ENCODE data around the gene COL18A1.

Gene COL18A1

GRCh38 chr21:45519182-45519581, 114.2 kb downstream of the COL18A1 start:
- ChIA-PET CTCF (no interaction called here), POLR2A (no interaction called here)
- no peak for DNase-seq (ENCODE audit: extremely low spot score)
- no peak for TF ChIP-seq CTCF (IDR thresholded peaks at IDR 0.05; ENCODE audit: control extremely low read depth, extremely low read depth, low read depth, missing control alignments)

- TF ChIP-seq CTCF (IDR thresholded peaks at IDR 0.05; ENCODE audit: control extremely low read depth, extremely low read depth, low read depth, missing control alignments): no peak
- DNase-seq (ENCODE audit: extremely low spot score): no peak
- POLR2A ChIA-PET: no interaction called here
- CTCF ChIA-PET: no interaction called here
Observed at GRCh38 chr21:45521241-45521640, 116.3 kb downstream of the COL18A1 start.

GRCh38 chr21:45522381-45522780, 117.4 kb downstream of the COL18A1 start:
- TF ChIP-seq CTCF (IDR thresholded peaks at IDR 0.05; ENCODE audit: control extremely low read depth, extremely low read depth, low read depth, missing control alignments): no peak
- no peak for DNase-seq (ENCODE audit: extremely low spot score)
- ChIA-PET CTCF (no interaction called here), POLR2A (no interaction called here)

- ChIA-PET CTCF (no interaction called here), POLR2A (no interaction called here)
- no peak for TF ChIP-seq CTCF (IDR thresholded peaks at IDR 0.05; ENCODE audit: control extremely low read depth, extremely low read depth, low read depth, missing control alignments)
Observed at GRCh38 chr21:45522986-45523385, 118.0 kb downstream of the COL18A1 start.

GRCh38 chr21:45523411-45524101, 118.6 kb downstream of the COL18A1 start:
- no peak for TF ChIP-seq CTCF (IDR thresholded peaks at IDR 0.05; ENCODE audit: control extremely low read depth, extremely low read depth, low read depth, missing control alignments)
- POLR2A ChIA-PET: no interaction called here
- DNase-seq (ENCODE audit: extremely low spot score): no peak
- CTCF ChIA-PET: no interaction called here

More at GRCh38 chr21:45522986-45523385, 118.0 kb downstream of the COL18A1 start:
- no peak for DNase-seq (ENCODE audit: extremely low spot score)

GRCh38 chr21:45524756-45525152, 119.8 kb downstream of the COL18A1 start:
- ChIA-PET CTCF (no interaction called here), POLR2A (no interaction called here)
- no peak for DNase-seq (ENCODE audit: extremely low spot score)
- no peak for TF ChIP-seq CTCF (IDR thresholded peaks at IDR 0.05; ENCODE audit: control extremely low read depth, extremely low read depth, low read depth, missing control alignments)

Measured in GM10248 (cell line).